K562 (cell line): ENCODE data around the gene KCNN3. TPM values are rescaled to one million over a fixed set of nuclear protein-coding genes. Genes with fewer than 3 reads are reported as not detected.

Experiments used
- ATAC-seq: fragments of 200-7000 bp; cut with Tn5 transposase; 3 replicates; pipeline ENCODE4 v1.9.1; 2020; ENCODE audit warnings: moderate library complexity
- BruUV-seq: library from RNA; stranded (reverse); fragments of 400-500 nt; replicated peaks from 2 replicates; lab custom pipeline; 2021; lab: Mats Ljungman, UMichigan
- CTCF ChIA-PET: fragments of 300-600 bp; formaldehyde crosslinking; extraction: SDS; loops from one replicate; lab custom pipeline; 2021; ENCODE audit warnings: low intra/inter-chr PET ratio; lab: Yijun Ruan, JAX
- POLR2A ChIA-PET: fragments of 300-600, 350-650 bp; sonication (Branson Sonifier 250); formaldehyde crosslinking; extraction: SDS; loops from one replicate; lab custom pipeline; 2021; ENCODE audit warnings: antibody characterized with exemption, inconsistent platforms; lab: Yijun Ruan, JAX
- DNase-seq, 4 experiments: peaks; one replicate each; pipeline versions ENCODE4 v3.0.0 to v3.0.0-alpha.2; 2011 to 2018; ENCODE audit warnings: low spot score in 3 of 4, mixed read lengths in 3 of 4; ENCODE audit errors: extremely low read depth in 1 of 4
- FAIRE-seq: peaks from 2 replicates; lab custom pipeline; 2011; peaks lifted over from hg19 to GRCh38; lab: Jason Lieb, UNC
- H2AFZ ChIP-seq: 2 replicates; pipeline ENCODE4 v1.6.0; 2011; ENCODE audit warnings: low read depth, low read length, control low read depth, inconsistent platforms
- H3K27ac ChIP-seq: fragments of 200-600 bp; 3 replicates; pipeline ENCODE4 v1.8.0; 2011; ENCODE audit warnings: low read depth, mild to moderate bottlenecking, control low read depth, inconsistent platforms, low read length, moderate library complexity, mixed read lengths; ENCODE audit errors: extremely low read depth
- H3K27me3 ChIP-seq, 2 experiments: fragments of 300-600 bp in 1 of 2; 2 replicates in 1 of 2; 3 replicates in 1 of 2; pipeline versions ENCODE4 v1.6.0 to v1.8.0; 2011; ENCODE audit warnings: inconsistent platforms in 2 of 2, low read length in 2 of 2, mild to moderate bottlenecking in 1 of 2, mixed read lengths in 1 of 2, moderate library complexity in 1 of 2; ENCODE audit not compliant: control insufficient read depth in 2 of 2, insufficient read depth in 2 of 2
- H3K36me3 ChIP-seq: fragments of 300-600 bp; 3 replicates; pipeline ENCODE4 v1.8.0; 2011; ENCODE audit warnings: mild to moderate bottlenecking, low read length, inconsistent platforms; ENCODE audit not compliant: control insufficient read depth, insufficient read depth
- H3K4me1 ChIP-seq, 2 experiments: fragments of 200-600 bp in 1 of 2; replicated peaks in 1 of 2; 2 replicates in 1 of 2; 3 replicates in 1 of 2; pipeline versions ENCODE4 v1.5.1 to v1.8.0; 2011; ENCODE audit warnings: inconsistent platforms in 2 of 2, low read length in 2 of 2, mild to moderate bottlenecking in 1 of 2, mixed read lengths in 1 of 2, moderate library complexity in 1 of 2; ENCODE audit not compliant: control insufficient read depth in 2 of 2, insufficient read depth in 2 of 2
- H3K4me2 ChIP-seq: 2 replicates; pipeline ENCODE4 v1.6.1; 2011; ENCODE audit warnings: low read length, control low read depth, inconsistent platforms, mixed read lengths; ENCODE audit not compliant: insufficient read depth
- H3K4me3 ChIP-seq: fragments of 200-600 bp; sonication (generic), shearing (Covaris generic); 2 replicates; pipeline ENCODE4 v1.5.1; 2016; ENCODE audit warnings: control low read depth, inconsistent platforms
- H3K79me2 ChIP-seq: fragments of 200-600 bp; 3 replicates; pipeline ENCODE4 v1.8.0; 2011; ENCODE audit warnings: low read length, inconsistent platforms; ENCODE audit not compliant: control insufficient read depth, insufficient read depth
- H3K9ac ChIP-seq, 2 experiments: 2 replicates each; pipeline versions ENCODE4 v1.6.0 to v1.6.1; 2011; ENCODE audit warnings: low read depth in 2 of 2, low read length in 2 of 2, control low read depth in 1 of 2, inconsistent platforms in 1 of 2, mild to moderate bottlenecking in 1 of 2, mixed read lengths in 1 of 2; ENCODE audit not compliant: insufficient read depth in 1 of 2
- H3K9me1 ChIP-seq: one replicate; pipeline ENCODE4 v1.6.0; 2011; ENCODE audit warnings: inconsistent platforms, mild to moderate bottlenecking, low read length, moderate library complexity; ENCODE audit not compliant: control insufficient read depth, insufficient read depth
- H3K9me3 ChIP-seq: replicated peaks from 2 replicates; pipeline ENCODE4 v1.5.1; 2011; ENCODE audit warnings: low read depth, low read length, inconsistent platforms; ENCODE audit not compliant: control insufficient read depth, insufficient read depth
- H4K20me1 ChIP-seq: replicated peaks from 2 replicates; pipeline ENCODE4 v1.6.1; 2011; ENCODE audit warnings: low read length, inconsistent platforms, mixed read lengths; ENCODE audit not compliant: control insufficient read depth, insufficient read depth
- CSDE1 ChIP-seq, 2 experiments: fragments of 450-650 bp; IDR thresholded peaks; 2 replicates each; pipeline ENCODE4 v1.6.1; 2016; ENCODE audit warnings: mild to moderate bottlenecking in 1 of 2
- CTCF ChIP-seq, 3 experiments: IDR thresholded peaks in 2 of 3; conservative IDR thresholded peaks in 1 of 3; 2 replicates each; pipeline ENCODE4 v1.5.1; 2011 to 2012; ENCODE audit warnings: low read length in 3 of 3, mild to moderate bottlenecking in 3 of 3, control low read depth in 2 of 3, improper control_type of control experiment in 1 of 3, inconsistent platforms in 1 of 3, low read depth in 1 of 3, mixed read lengths in 1 of 3, moderate library complexity in 1 of 3; ENCODE audit not compliant: insufficient read depth in 2 of 3
- GTF3C2 ChIP-seq: IDR thresholded peaks from 3 replicates; pipeline ENCODE4 v1.6.1; 2011; ENCODE audit warnings: borderline replicate concordance, mild to moderate bottlenecking, moderate library complexity; ENCODE audit not compliant: insufficient read length; ENCODE audit errors: extremely low read depth
- HOMEZ ChIP-seq: fragments of 250-450 bp; sonication (Bioruptor Pico); IDR thresholded peaks from 2 replicates; pipeline ENCODE4 v1.4.0; 2020; ENCODE audit warnings: mild to moderate bottlenecking, moderate library complexity
- LEF1 ChIP-seq: fragments of 450-650 bp; IDR thresholded peaks from 2 replicates; pipeline ENCODE4 v1.6.1; 2016; ENCODE audit warnings: mild to moderate bottlenecking
- MITF ChIP-seq: IDR thresholded peaks from 2 replicates; pipeline ENCODE4 v1.6.1; 2014; ENCODE audit warnings: antibody characterized with exemption
- PHB ChIP-seq: fragments of 250-450 bp; sonication (Bioruptor Pico); IDR thresholded peaks from 2 replicates; pipeline ENCODE4 v1.5.0; 2021
- POLR2B ChIP-seq: fragments of 450-650 bp; IDR thresholded peaks from 2 replicates; pipeline ENCODE4 v1.6.1; 2018; ENCODE audit warnings: low read depth; ENCODE audit not compliant: partially characterized antibody
- PTTG1 ChIP-seq: fragments of 450-650 bp; IDR thresholded peaks from 2 replicates; pipeline ENCODE4 v1.6.1; 2016; ENCODE audit warnings: low read depth, mild to moderate bottlenecking, missing genetic modification characterization, missing compliant biosample characterization
- RBM15 ChIP-seq: fragments of 200-400 bp; formaldehyde crosslinking; IDR thresholded peaks from 2 replicates; pipeline ENCODE4 v1.6.1; 2018; ENCODE audit warnings: mild to moderate bottlenecking, low read length, moderate library complexity; ENCODE audit not compliant: insufficient read depth
- SNAPC5 ChIP-seq: fragments of 250-450 bp; sonication (Bioruptor Pico); IDR thresholded peaks from 2 replicates; pipeline ENCODE4 v1.8.0; 2021; ENCODE audit warnings: moderate library complexity, mild to moderate bottlenecking, inconsistent platforms
- TFAP4 ChIP-seq: sonication (generic); formaldehyde crosslinking; IDR thresholded peaks from 2 replicates; pipeline ENCODE4 v1.8.0; 2022; ENCODE audit warnings: missing genetic modification reagents, mild to moderate bottlenecking, moderate library complexity, borderline replicate concordance
- WGBS: fragments of 100-300 bp; shearing (Covaris generic); methylation state at CpG from one replicate; pipeline ENCODE4 v1.1.6; 2016; ENCODE audit warnings: low coverage, mixed read lengths; ENCODE audit not compliant: insufficient coverage; ENCODE audit errors: missing lambda C conversion rate; 5-methylcytosine and 5-hydroxymethylcytosine counted together
- in situ Hi-C: fragments of 300-500 bp; cut with MboI; formaldehyde crosslinking; loops from 4 replicates; pipeline ENCODE4 v1.15.0; 2018; ENCODE audit warnings: inconsistent platforms, mixed read lengths
- intact Hi-C: fragments of 100-400 bp; cut with micrococcal nuclease; formaldehyde crosslinking; loops from 2 replicates; pipeline ENCODE4 v1.14.2; 2022
- polyA plus RNA-seq, 8 experiments: library from polyadenylated mRNA; depleted of rRNA in 4 of 8; stranded (reverse) in 5 of 8; unstranded in 3 of 8; fragments of >200 nt; fragmentation: Nextera tagmentation in 2 of 8; fragmentation: Illumina TruSeq in 1 of 8; extraction: Ambion mirVana in 2 of 8; extraction: Trizol in 1 of 8; gene quantifications; 2 replicates each; pipeline versions ENCODE4 v1.2.1 to v1.2.3, GENCODE V29; 2011 to 2014; ENCODE audit warnings: inconsistent platforms in 1 of 8, missing spikeins in 1 of 8
- total RNA-seq, 7 experiments: library from RNA; depleted of rRNA in 6 of 7; stranded (reverse); fragments of >200 nt in 6 of 7; fragmentation: Illumina TruSeq in 2 of 7; extraction: Trizol in 2 of 7; gene quantifications; 2 replicates each; pipeline versions ENCODE4 v1.2.1 to v1.2.3, GENCODE V29; 2011 to 2021; ENCODE audit warnings: low replicate concordance in 1 of 7

KCNN3 gene
- total and polyA plus RNA-seq, 9 of the 15 experiments (the other 6 are each of a cell fraction or from before 2014, with no cell fraction given), result 0.02 to 0.03 TPM; not detected in 7

GRCh38 chr1:154818911-154819310 is 51.2 kb downstream of the KCNN3 start (continued):
- TF ChIP-seq GTF3C2 (no peak), MITF (no peak), TFAP4 (CRISPR knock-in tag) (no peak)
- TF ChIP-seq, all 486 proteins: peak for 0

GRCh38 chr1:154816937-154817336 is 53.1 kb downstream of the KCNN3 start:
- in situ Hi-C loops (no loop called here), intact Hi-C loops (no loop called here)
- ChIA-PET CTCF (no interaction called here), POLR2A (interaction anchor here (0.7 kb wide), 1 partner anchor 16 kb away, joined by 3 read pairs; no protein-coding TSS in a partner anchor)
- FAIRE-seq (no peak), ATAC-seq (no peak), DNase-seq (no peak)
- no peaks in the 10 kb centered on the region for H3K79me2 ChIP-seq
- no peaks in the 10 kb centered on the region for H3K9me3 ChIP-seq
- no peak overlapping the region for H3K4me2 ChIP-seq
- no peaks in the 10 kb centered on the region for H4K20me1 ChIP-seq
- H3K9ac ChIP-seq, result no peak overlapping the region
- H3K27ac ChIP-seq, result no peak overlapping the region
- H3K9me1 ChIP-seq, result no peaks in the 10 kb centered on the region
- 7% methylated on average over 2 of the region's 2 CpGs for WGBS
- H3K4me3 ChIP-seq, result no peak overlapping the region
- no peak overlapping the region for H2AFZ ChIP-seq
- no TSS peak for BruUV-seq
- peaks cover 0 to 5% of the 10 kb centered on the region in 2 experiments; a peak in 1 of 5 replicates for H3K4me1 ChIP-seq
- peaks cover 42 to 80% of the 10 kb centered on the region in 2 experiments for H3K27me3 ChIP-seq
- H3K36me3 ChIP-seq, result no peaks in the 10 kb centered on the region
- no peak for TF ChIP-seq CSDE1 (IDR thresholded peaks at IDR 0.05)
- TF ChIP-seq SNAPC5 (CRISPR knock-in tag), result no peak
- TF ChIP-seq CTCF (IDR thresholded peaks at IDR 0.05 in 2 of 3, conservative IDR thresholded peaks at IDR 0.05 in 1 of 3; ENCODE audit: insufficient read depth in 2 of 3, low read depth in 1 of 3, low read length in 3 of 3), result no peak
- TF ChIP-seq PHB, result no peak
- TF ChIP-seq LEF1, result no peak
- no peak for TF ChIP-seq HOMEZ (CRISPR knock-in tag)
- TF ChIP-seq PTTG1, result no peak
- TF ChIP-seq POLR2B, result no peak
- no peak for TF ChIP-seq RBM15
